Mucosa of stomach (tissue), 1 donor: Measurements from ENCODE around the gene RUNDC3A.

Experiments
- H3K27me3 ChIP-seq: one replicate; pipeline ENCODE4 v1.7.0; 2013; ENCODE audit warnings: mild to moderate bottlenecking, low read length; ENCODE audit not compliant: control insufficient read depth, insufficient read depth
- H3K36me3 ChIP-seq: one replicate; pipeline ENCODE4 v1.7.0; 2013; ENCODE audit warnings: low read length; ENCODE audit not compliant: control insufficient read depth, insufficient read depth
- H3K4me1 ChIP-seq: one replicate; pipeline ENCODE4 v1.7.0; 2013; ENCODE audit warnings: mild to moderate bottlenecking, low read length; ENCODE audit not compliant: control insufficient read depth, insufficient read depth
- H3K4me3 ChIP-seq: one replicate; pipeline ENCODE4 v1.7.0; 2013; ENCODE audit warnings: low read length
- H3K9ac ChIP-seq: one replicate; pipeline ENCODE4 v1.7.0; 2013; ENCODE audit warnings: mild to moderate bottlenecking, low read length, moderate library complexity
- H3K9me3 ChIP-seq: one replicate; pipeline ENCODE4 v1.7.0; 2013; ENCODE audit warnings: mild to moderate bottlenecking, low read length, moderate library complexity; ENCODE audit not compliant: control insufficient read depth
- donor health status: Pancreatic carcinoma.

The RUNDC3A gene

GRCh38 chr17:44351464-44351863 lies 43.1 kb downstream of the RUNDC3A start:
- Histone ChIP-seq H3K9me3 (no peaks in the 10 kb centered on the region), H3K36me3 (peaks cover 10% of the 10 kb centered on the region), H3K27me3 (no peaks in the 10 kb centered on the region), H3K4me3 (no peak overlapping the region), H3K9ac (no peak overlapping the region), H3K4me1 (peaks cover 8% of the 10 kb centered on the region)

- Histone ChIP-seq H3K27me3 (no peaks in the 10 kb centered on the region), H3K4me1 (peaks cover 5% of the 10 kb centered on the region), H3K9ac (no peak overlapping the region), H3K36me3 (peaks cover 10% of the 10 kb centered on the region), H3K4me3 (no peak overlapping the region), H3K9me3 (no peaks in the 10 kb centered on the region)
These were observed 43.8 kb downstream of the RUNDC3A start for GRCh38 chr17:44351961-44352827.

- Histone ChIP-seq H3K9me3 (no peaks in the 10 kb centered on the region), H3K27me3 (no peaks in the 10 kb centered on the region), H3K36me3 (peaks cover 10% of the 10 kb centered on the region), H3K4me1 (peaks cover 5% of the 10 kb centered on the region), H3K9ac (no peak overlapping the region), H3K4me3 (no peak overlapping the region)
These were observed 44.6 kb downstream of the RUNDC3A start for GRCh38 chr17:44352828-44353671.

- Histone ChIP-seq H3K4me1 (peaks cover 5% of the 10 kb centered on the region), H3K9me3 (no peaks in the 10 kb centered on the region), H3K9ac (no peak overlapping the region), H3K4me3 (no peak overlapping the region), H3K27me3 (no peaks in the 10 kb centered on the region), H3K36me3 (peaks cover 10% of the 10 kb centered on the region)
These were observed 45.4 kb downstream of the RUNDC3A start for GRCh38 chr17:44353672-44354331.

GRCh38 chr17:44354582-44355561 lies 46.5 kb downstream of the RUNDC3A start:
- no peak overlapping the region for H3K4me3 ChIP-seq

GRCh38 chr17:44355642-44356099 lies 47.3 kb downstream of the RUNDC3A start:
- no peak overlapping the region for H3K4me3 ChIP-seq
- peaks cover 5% of the 10 kb centered on the region for H3K4me1 ChIP-seq
- H3K27me3 ChIP-seq = peaks cover 3% of the 10 kb centered on the region
- peaks cover 5% of the 10 kb centered on the region for H3K36me3 ChIP-seq
- H3K9me3 ChIP-seq = no peaks in the 10 kb centered on the region
- no peak overlapping the region for H3K9ac ChIP-seq

More at GRCh38 chr17:44354582-44355561, 46.5 kb downstream of the RUNDC3A start:
- Histone ChIP-seq H3K27me3 (no peaks in the 10 kb centered on the region), H3K4me1 (peaks cover 5% of the 10 kb centered on the region), H3K9me3 (no peaks in the 10 kb centered on the region), H3K9ac (no peak overlapping the region), H3K36me3 (peaks cover 10% of the 10 kb centered on the region)

- no peaks in the 10 kb centered on the region for H3K36me3 ChIP-seq
- H3K9me3 ChIP-seq = no peaks in the 10 kb centered on the region
- H3K4me3 ChIP-seq = no peak overlapping the region
- H3K9ac ChIP-seq = no peak overlapping the region
- H3K27me3 ChIP-seq = peaks cover 8% of the 10 kb centered on the region
- peaks cover 5% of the 10 kb centered on the region for H3K4me1 ChIP-seq
These were observed 47.8 kb downstream of the RUNDC3A start for GRCh38 chr17:44356241-44356640.

- no peaks in the 10 kb centered on the region for H3K36me3 ChIP-seq
- no peaks in the 10 kb centered on the region for H3K9me3 ChIP-seq
- H3K4me1 ChIP-seq = peaks cover 5% of the 10 kb centered on the region
- H3K9ac ChIP-seq = no peak overlapping the region
- no peak overlapping the region for H3K4me3 ChIP-seq
- peaks cover 22% of the 10 kb centered on the region for H3K27me3 ChIP-seq
These were observed 49.7 kb downstream of the RUNDC3A start for GRCh38 chr17:44358066-44358465.

- Histone ChIP-seq H3K4me3 (no peak overlapping the region), H3K9me3 (no peaks in the 10 kb centered on the region), H3K9ac (no peak overlapping the region)
These were observed 50.6 kb downstream of the RUNDC3A start for GRCh38 chr17:44359006-44359405.

GRCh38 chr17:44359458-44360143 lies 51.2 kb downstream of the RUNDC3A start:
- Histone ChIP-seq H3K4me1 (no peaks in the 10 kb centered on the region), H3K27me3 (peaks cover 26% of the 10 kb centered on the region), H3K9ac (no peak overlapping the region), H3K4me3 (no peak overlapping the region), H3K9me3 (no peaks in the 10 kb centered on the region), H3K36me3 (no peaks in the 10 kb centered on the region)

More at GRCh38 chr17:44359006-44359405, 50.6 kb downstream of the RUNDC3A start:
- H3K4me1 ChIP-seq = no peaks in the 10 kb centered on the region
- peaks cover 26% of the 10 kb centered on the region for H3K27me3 ChIP-seq
- no peaks in the 10 kb centered on the region for H3K36me3 ChIP-seq
